Heart left ventricle (tissue), 16 donors: Measurements from ENCODE around the gene RNASE13. TPM values are rescaled to one million over a fixed set of nuclear protein-coding genes. Genes with fewer than 3 reads are reported as not detected.

Experiments
- ATAC-seq, 4 donors: fragments of 200-7000 bp; cut with Tn5 transposase; one replicate each; pipeline ENCODE4 v1.9.1; 2020 to 2022; ENCODE audit warnings: moderate library complexity in 4 of 4, mild to moderate bottlenecking in 3 of 4, moderate number of reproducible peaks in 1 of 4
- DNase-seq, 5 donors: peaks; one replicate each; pipeline ENCODE4 v3.0.0-alpha.2; 2020
- H3K27ac ChIP-seq, 12 donors: fragments of 200-600 bp; sonication (generic) in 4 of 12; one replicate each; pipeline versions ENCODE4 v1.5.0 to v1.8.0; 2016 to 2022; ENCODE audit warnings: mild to moderate bottlenecking in 2 of 12
- H3K27me3 ChIP-seq, 9 donors: fragments of 200-600 bp; sonication (generic) in 2 of 9; one replicate each; pipeline versions ENCODE4 v1.5.1 to v1.8.0; 2016 to 2022; ENCODE audit warnings: mild to moderate bottlenecking in 3 of 9
- H3K36me3 ChIP-seq, 9 donors: fragments of 200-600 bp; sonication (generic) in 2 of 9; one replicate each; pipeline versions ENCODE4 v1.5.0 to v1.8.0; 2018 to 2022; ENCODE audit warnings: mild to moderate bottlenecking in 2 of 9
- H3K4me1 ChIP-seq, 12 donors: fragments of 200-600 bp; sonication (generic) in 4 of 12; one replicate each; pipeline versions ENCODE4 v1.5.0 to v1.8.0; 2016 to 2022; ENCODE audit warnings: mild to moderate bottlenecking in 3 of 12
- H3K4me3 ChIP-seq, 12 donors: fragments of 200-600 bp; sonication (generic) in 4 of 12; one replicate each; pipeline versions ENCODE4 v1.5.0 to v1.8.0; 2017 to 2022; ENCODE audit warnings: mild to moderate bottlenecking in 9 of 12, moderate library complexity in 4 of 12
- H3K9me3 ChIP-seq, 12 donors: fragments of 200-600 bp; sonication (generic) in 4 of 12; one replicate each; pipeline versions ENCODE4 v1.5.0 to v1.8.0; 2016 to 2022; ENCODE audit warnings: mild to moderate bottlenecking in 1 of 12
- CTCF ChIP-seq, 12 donors: fragments of 200-600 bp; sonication (generic) in 4 of 12; IDR thresholded peaks; one replicate each; pipeline versions ENCODE4 v1.5.0 to v1.8.0; 2018 to 2022; ENCODE audit warnings: antibody characterized with exemption in 12 of 12, mild to moderate bottlenecking in 5 of 12
- POLR2A ChIP-seq, 2 donors: fragments of 450-650 bp; IDR thresholded peaks; one replicate each; pipeline ENCODE4 v1.6.1; 2017; ENCODE audit warnings: antibody characterized with exemption in 2 of 2, mild to moderate bottlenecking in 2 of 2, moderate library complexity in 2 of 2
- WGBS, 4 donors: extraction: QIAGEN DNeasy Blood & Tissue Kit in 2 of 4; methylation state at CpG; one replicate each; pipeline versions ENCODE4 v1.1.5 to v1.1.7; 2013 to 2018; 5-methylcytosine and 5-hydroxymethylcytosine counted together
- intact Hi-C, 10 donors: fragments of 100-400 bp; cut with DNase I; formaldehyde crosslinking; loops; one replicate each; pipeline versions ENCODE4 v1.11.1 to v1.14.2; 2022
- polyA plus RNA-seq, 2 donors: library from polyadenylated mRNA; stranded (reverse); fragments of 200-250 nt; gene quantifications; one replicate each; pipeline ENCODE4 v1.2.3, GENCODE V29; 2013
- total RNA-seq, 9 donors: library from RNA; depleted of rRNA in 2 of 9; stranded (reverse); fragments of >200 nt in 2 of 9; fragmentation: NEBNext Ultra II Directional in 3 of 9; extraction: Animal tissue kit (Norgen Biotek cat#: 25700) in 3 of 9; gene quantifications; one replicate each; pipeline versions ENCODE4 v1.1.0 to v1.2.4, GENCODE V29; 2016 to 2023
- donor health status: ischemic (EF 13 %, LVEDD 7.1; RV severe dilation, severe dysfunction).
- donor health status: healthy with polysubstance abuse.
- donor health status: DM: no; HTN: yes; CAD: no.
- donor health status: DM: no; HTN: no; CAD: no.
- donor health status: ischemic (EF 25% LVEDD 6.9; RV normal size, moderate dysfunction).
- donor health status: ischemic (EF 25% LVEDD 5.7; RV mildly dilated, moderate dysfunction).
- donor health status: healthy.
- donor health status: DM: yes; HTN: yes; CAD: no.
- donor health status: ischemic (EF 35%, LVEDD 5.7; RV mildly dilated, moderate dysfunction).
- donor health status: nonischemic (EF 11% LVEDD 7.7; RV severe dilation, severe dysfunction).
- donor health status: DM: yes; HTN: yes; CAD: no.
- donor health status: PGD.
- donor health status: ischemic (EF 29% LVEDD 5.4; RV normal size, mild dysfunction).
- donor health status: nonischemic (EF 23%, LVEDD 6.1; RV moderate dilation, normal function).

Gene RNASE13
- total and polyA plus RNA-seq, 11 donors, result not detected

GRCh38 chr14:21058903-21059302, 24.3 kb upstream of the RNASE13 start:
- H3K36me3 ChIP-seq, result no peaks in the 10 kb centered on the region
- H3K4me1 ChIP-seq, result peaks cover 0 to 10% (median 2%) of the 10 kb centered on the region in 12 donors
- TF ChIP-seq CTCF (IDR thresholded peaks at IDR 0.05) (no peak), POLR2A (IDR thresholded peaks at IDR 0.05) (no peak)
- ATAC-seq (no peak), DNase-seq (no peak)
- H3K9me3 ChIP-seq, result no peaks in the 10 kb centered on the region
- H3K4me3 ChIP-seq, result no peak overlapping the region
- intact Hi-C loops, result loop anchor here in 1 of 10 donors (5.0 kb wide), 1 partner anchor 47 kb away; no protein-coding TSS in a partner anchor
- H3K27me3 ChIP-seq, result no peaks in the 10 kb centered on the region
- WGBS, 4 donors, result 88 to 91% (median 89%) methylated on average over 5 of the region's 5 CpGs
- H3K27ac ChIP-seq, result no peak overlapping the region

GRCh38 chr14:21057803-21058675, 23.4 kb upstream of the RNASE13 start, which contains the start of gene RNASE8:
TSS of gene RNASE8 (plus strand) at chr14:21057822. CDS start at chr14:21057893, 71 bp downstream.
- 74 to 85% (median 79%) methylated on average over 8 of the region's 8 CpGs for WGBS, 4 donors
- DNase-seq (no peak), ATAC-seq (peak in 2 of 4 donors; percentile 24 to 55)
- Histone ChIP-seq H3K4me1 (peaks cover 0 to 5% (median 0%) of the 10 kb centered on the region in 12 donors), H3K9me3 (no peaks in the 10 kb centered on the region), H3K4me3 (no peak within 1 kb of the TSS), H3K36me3 (no peaks in the 10 kb centered on the region), H3K27ac (no peak within 1 kb of the TSS), H3K27me3 (no peaks in the 10 kb centered on the region)
- TF ChIP-seq POLR2A (IDR thresholded peaks at IDR 0.05) (no peak), CTCF (IDR thresholded peaks at IDR 0.05) (peak in 1 of 12 donors; percentile 5)
- intact Hi-C loops, result loop anchor here in 1 of 10 donors (5.0 kb wide), 1 partner anchor 46 kb away; no protein-coding TSS in a partner anchor

GRCh38 chr14:21056520-21057163, 22.0 kb upstream of the RNASE13 start:
- WGBS, 4 donors, result 73 to 83% (median 78%) methylated on average over 10 of the region's 10 CpGs
- TF ChIP-seq CTCF (IDR thresholded peaks at IDR 0.05), result no peak
- no peak for TF ChIP-seq POLR2A (IDR thresholded peaks at IDR 0.05)
- intact Hi-C loops, result loop anchor here in 1 of 10 donors (5.0 kb wide), 1 partner anchor 44 kb away; no protein-coding TSS in a partner anchor

More at GRCh38 chr14:21056520-21057163, 22.0 kb upstream of the RNASE13 start:
- Histone ChIP-seq H3K9me3 (no peaks in the 10 kb centered on the region), H3K27me3 (no peaks in the 10 kb centered on the region), H3K4me1 (peaks cover 0 to 5% (median 0%) of the 10 kb centered on the region in 12 donors), H3K36me3 (no peaks in the 10 kb centered on the region), H3K27ac (no peak overlapping the region), H3K4me3 (no peak overlapping the region)
- peak in 1 of 4 donors; percentile 25 for ATAC-seq
- DNase-seq, result no peak
